HL-60 (cell line): ENCODE results near the gene ERCC1.

Experiments used
- CTCF ChIP-seq: IDR thresholded peaks from one replicate; pipeline ENCODE4 v1.5.1; 2011; ENCODE audit warnings: low read length, control low read depth, inconsistent platforms; ENCODE audit not compliant: insufficient read depth
- POLR2AphosphoS5 ChIP-seq: IDR thresholded peaks from 2 replicates; pipeline ENCODE4 v1.6.1; 2012; ENCODE audit warnings: low read depth
- TF ChIP-seq, protein P1 (sequence below): IDR thresholded peaks from 2 replicates; pipeline ENCODE4 v1.6.1; 2012; ENCODE audit warnings: low read depth; ENCODE audit not compliant: insufficient replicate concordance

DNA sequence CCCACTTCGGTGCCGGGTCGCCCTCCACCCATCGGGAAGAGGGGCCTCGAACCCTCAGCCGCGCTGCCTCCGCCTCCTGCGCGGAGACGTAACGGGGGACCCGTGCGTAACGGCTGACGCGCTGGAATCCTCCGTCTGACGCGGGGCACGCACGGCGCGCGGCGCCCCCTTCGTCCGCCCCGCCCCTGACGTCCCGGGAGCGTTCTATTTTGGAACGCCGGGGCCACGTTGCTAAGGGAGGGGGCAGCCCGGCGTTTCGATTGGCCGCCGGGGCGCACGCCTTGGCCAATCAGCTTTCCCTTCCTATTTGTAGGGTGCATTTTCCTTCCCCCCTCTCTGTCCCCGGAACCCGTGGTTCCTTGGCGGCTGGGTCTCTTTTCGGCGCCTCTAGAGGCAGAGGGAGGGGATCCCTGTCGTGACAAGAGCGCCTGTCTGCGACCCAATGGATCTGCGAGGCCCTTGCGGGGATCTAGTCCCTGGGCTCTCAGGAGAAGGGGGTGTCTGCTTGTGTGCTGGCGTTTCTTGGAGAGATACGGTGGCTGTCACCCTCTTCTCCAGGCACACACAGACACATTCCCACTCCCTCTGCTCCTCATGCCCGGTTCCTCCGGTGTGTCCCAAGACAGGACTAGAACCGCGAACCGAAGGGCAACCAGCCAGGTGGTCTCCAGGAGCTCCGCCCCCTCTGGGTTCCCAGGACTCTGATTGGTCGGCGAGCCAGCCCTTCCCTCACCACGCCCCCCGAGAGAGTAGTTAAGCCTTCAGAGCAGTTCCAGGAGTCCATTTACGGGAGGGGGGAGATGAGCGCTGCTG lies 45.6 kb upstream of the ERCC1 start:
- TF ChIP-seq CTCF (no peak), POLR2AphosphoS5 (peak; percentile 78)
- TF ChIP-seq, protein P1, sequence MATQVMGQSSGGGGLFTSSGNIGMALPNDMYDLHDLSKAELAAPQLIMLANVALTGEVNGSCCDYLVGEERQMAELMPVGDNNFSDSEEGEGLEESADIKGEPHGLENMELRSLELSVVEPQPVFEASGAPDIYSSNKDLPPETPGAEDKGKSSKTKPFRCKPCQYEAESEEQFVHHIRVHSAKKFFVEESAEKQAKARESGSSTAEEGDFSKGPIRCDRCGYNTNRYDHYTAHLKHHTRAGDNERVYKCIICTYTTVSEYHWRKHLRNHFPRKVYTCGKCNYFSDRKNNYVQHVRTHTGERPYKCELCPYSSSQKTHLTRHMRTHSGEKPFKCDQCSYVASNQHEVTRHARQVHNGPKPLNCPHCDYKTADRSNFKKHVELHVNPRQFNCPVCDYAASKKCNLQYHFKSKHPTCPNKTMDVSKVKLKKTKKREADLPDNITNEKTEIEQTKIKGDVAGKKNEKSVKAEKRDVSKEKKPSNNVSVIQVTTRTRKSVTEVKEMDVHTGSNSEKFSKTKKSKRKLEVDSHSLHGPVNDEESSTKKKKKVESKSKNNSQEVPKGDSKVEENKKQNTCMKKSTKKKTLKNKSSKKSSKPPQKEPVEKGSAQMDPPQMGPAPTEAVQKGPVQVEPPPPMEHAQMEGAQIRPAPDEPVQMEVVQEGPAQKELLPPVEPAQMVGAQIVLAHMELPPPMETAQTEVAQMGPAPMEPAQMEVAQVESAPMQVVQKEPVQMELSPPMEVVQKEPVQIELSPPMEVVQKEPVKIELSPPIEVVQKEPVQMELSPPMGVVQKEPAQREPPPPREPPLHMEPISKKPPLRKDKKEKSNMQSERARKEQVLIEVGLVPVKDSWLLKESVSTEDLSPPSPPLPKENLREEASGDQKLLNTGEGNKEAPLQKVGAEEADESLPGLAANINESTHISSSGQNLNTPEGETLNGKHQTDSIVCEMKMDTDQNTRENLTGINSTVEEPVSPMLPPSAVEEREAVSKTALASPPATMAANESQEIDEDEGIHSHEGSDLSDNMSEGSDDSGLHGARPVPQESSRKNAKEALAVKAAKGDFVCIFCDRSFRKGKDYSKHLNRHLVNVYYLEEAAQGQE = no peak
